Activated CD4-positive, alpha-beta memory T cell treated with anti-CD3 and anti-CD28 coated beads for 36 hours (primary cell): ENCODE measurements around the gene GTSE1. TPM values are rescaled to one million over a fixed set of nuclear protein-coding genes. Genes with fewer than 3 reads are reported as not detected.

Experiments used
- CTCF ChIA-PET: fragments of 350-600 bp; sonication (Branson Sonifier 250); formaldehyde crosslinking; loops from one replicate; lab custom pipeline; 2021; ENCODE audit warnings: antibody characterized with exemption, inconsistent platforms; lab: Charles Lee
- POLR2A ChIA-PET: fragments of 350-600 bp; sonication (Branson Sonifier 250); formaldehyde crosslinking; loops from one replicate; lab custom pipeline; 2021; ENCODE audit warnings: antibody characterized with exemption; lab: Charles Lee
- DNase-seq: peaks from one replicate; pipeline ENCODE4 v3.0.0-alpha.2; 2020
- H3K27ac Mint-ChIP-seq: one replicate; pipeline ENCODE4 v1.8.0; 2021; ENCODE audit warnings: mixed read lengths
- H3K27me3 Mint-ChIP-seq: one replicate; pipeline ENCODE4 v1.8.0; 2021; ENCODE audit warnings: mixed read lengths
- H3K36me3 Mint-ChIP-seq: one replicate; pipeline ENCODE4 v1.8.0; 2021; ENCODE audit warnings: mixed read lengths
- H3K4me1 Mint-ChIP-seq: one replicate; pipeline ENCODE4 v1.8.0; 2021; ENCODE audit warnings: low read depth, mixed read lengths
- H3K4me3 Mint-ChIP-seq: one replicate; pipeline ENCODE4 v1.8.0; 2021; ENCODE audit warnings: mild to moderate bottlenecking, mixed read lengths
- H3K9me3 Mint-ChIP-seq: one replicate; pipeline ENCODE4 v1.8.0; 2021; ENCODE audit warnings: mixed read lengths
- intact Hi-C: fragments of 100-400 bp; cut with micrococcal nuclease; formaldehyde crosslinking; loops from one replicate; pipeline ENCODE4 v1.15.1; 2023
- total RNA-seq, 2 experiments: library from RNA; stranded (reverse); gene quantifications; one replicate each; pipeline ENCODE4 v1.2.3, GENCODE V29; 2021

Gene GTSE1
- total RNA-seq, 2 experiments from 2014 or later = 39.9 to 42.6 TPM

DNA sequence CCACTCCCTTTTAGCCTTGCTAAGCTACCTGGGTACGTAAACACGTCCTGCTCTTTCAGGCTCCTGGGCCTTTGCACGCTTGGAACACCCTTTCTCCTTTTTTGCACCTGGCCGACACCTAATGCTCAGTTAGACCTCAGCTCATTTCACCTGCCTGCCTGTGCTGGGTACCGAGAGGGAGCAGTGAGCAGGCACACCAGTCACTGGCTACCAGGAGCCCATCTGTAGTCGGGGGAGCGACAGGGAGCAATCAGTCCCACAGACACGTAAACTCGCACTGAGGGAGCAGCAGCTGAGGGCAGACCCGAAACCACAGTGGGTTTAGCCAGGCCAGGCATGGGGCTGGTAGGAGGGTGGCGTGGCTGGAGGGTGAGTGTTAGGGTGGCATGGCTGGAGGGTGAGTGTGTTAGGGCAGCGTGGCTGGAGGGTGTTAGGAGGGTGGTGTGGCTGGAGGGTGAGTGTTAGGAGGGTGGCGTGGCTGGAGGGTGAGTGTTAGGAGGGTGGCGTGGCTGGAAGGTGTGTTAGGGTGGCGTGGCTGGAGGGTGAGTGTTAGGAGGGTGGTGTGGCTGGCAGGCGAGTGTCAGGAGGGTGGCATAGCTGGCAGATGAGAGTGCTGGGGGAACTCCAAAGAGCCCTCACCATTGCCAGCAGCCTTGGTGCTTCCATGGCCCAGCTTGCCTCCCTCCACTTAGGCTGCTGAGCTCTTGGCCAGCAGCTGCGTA, 6.4 kb upstream of the GTSE1 start:
- intact Hi-C loops = loop anchor here (10.0 kb wide), 1 partner anchor 255 kb away; no protein-coding TSS in a partner anchor
- ChIA-PET POLR2A (no interaction called here), CTCF (no interaction called here)
- H3K36me3 Mint-ChIP-seq = peaks cover 6% of the 10 kb centered on the region
- no peak overlapping the region for H3K4me3 Mint-ChIP-seq
- no peak for DNase-seq
- peaks cover 11% of the 10 kb centered on the region for H3K4me1 Mint-ChIP-seq
- no peak overlapping the region for H3K27ac Mint-ChIP-seq
- no peaks in the 10 kb centered on the region for H3K27me3 Mint-ChIP-seq
- no peaks in the 10 kb centered on the region for H3K9me3 Mint-ChIP-seq

DNA sequence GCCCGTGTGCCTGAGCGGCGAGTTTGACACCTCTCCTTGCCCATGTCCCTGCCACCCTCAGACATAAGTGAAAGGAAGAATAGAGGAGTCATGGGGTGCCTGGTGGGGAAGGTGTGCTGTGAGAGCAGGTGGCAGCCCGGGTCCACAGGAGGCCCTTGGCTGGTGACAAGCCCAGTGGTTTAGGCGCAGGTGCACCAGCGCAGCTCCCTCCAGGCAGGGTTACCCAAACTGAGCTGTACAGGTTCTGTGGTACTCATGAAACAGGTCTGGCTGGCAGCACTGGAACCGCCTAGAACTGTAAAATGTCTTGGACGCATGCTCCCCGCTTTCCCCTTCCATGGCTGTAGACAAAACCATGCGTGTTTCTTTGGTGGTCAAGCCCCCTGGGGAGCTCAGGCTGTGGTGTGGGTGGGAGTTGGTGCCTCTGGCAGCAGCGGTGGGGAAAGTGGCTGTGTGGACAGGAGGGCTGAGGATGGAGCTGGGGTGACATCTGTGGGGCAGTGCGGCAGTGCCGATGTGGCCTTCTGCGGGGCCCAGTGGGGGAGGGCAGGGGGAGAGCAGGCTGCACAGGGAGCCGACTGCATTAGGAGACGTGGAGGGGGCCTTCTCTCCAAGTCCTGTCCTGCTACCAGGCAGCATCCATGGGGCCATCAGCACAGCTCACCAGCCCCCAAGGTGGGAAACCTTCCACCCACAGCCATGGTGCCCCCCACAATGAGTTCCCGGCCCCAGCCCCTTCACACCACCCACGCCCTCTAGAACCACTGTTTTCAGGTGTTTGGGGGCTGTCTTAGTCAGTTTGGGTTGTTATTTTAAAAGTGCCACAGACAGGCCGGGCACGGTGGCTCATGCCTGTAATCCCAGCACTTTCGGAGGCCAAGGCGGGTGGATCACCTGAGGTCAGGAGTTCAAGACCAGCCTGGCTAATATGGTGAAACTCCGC, 5.6 kb upstream of the GTSE1 start:
- Mint-ChIP-seq H3K4me1 (peaks cover 19% of the 10 kb centered on the region), H3K36me3 (peaks cover 6% of the 10 kb centered on the region), H3K27ac (no peak overlapping the region), H3K4me3 (no peak overlapping the region), H3K27me3 (no peaks in the 10 kb centered on the region), H3K9me3 (no peaks in the 10 kb centered on the region)
- CTCF ChIA-PET = no interaction called here
- POLR2A ChIA-PET = no interaction called here
- no peak for DNase-seq
- intact Hi-C loops = loop anchor here (10.0 kb wide), 1 partner anchor 256 kb away; no protein-coding TSS in a partner anchor

DNA sequence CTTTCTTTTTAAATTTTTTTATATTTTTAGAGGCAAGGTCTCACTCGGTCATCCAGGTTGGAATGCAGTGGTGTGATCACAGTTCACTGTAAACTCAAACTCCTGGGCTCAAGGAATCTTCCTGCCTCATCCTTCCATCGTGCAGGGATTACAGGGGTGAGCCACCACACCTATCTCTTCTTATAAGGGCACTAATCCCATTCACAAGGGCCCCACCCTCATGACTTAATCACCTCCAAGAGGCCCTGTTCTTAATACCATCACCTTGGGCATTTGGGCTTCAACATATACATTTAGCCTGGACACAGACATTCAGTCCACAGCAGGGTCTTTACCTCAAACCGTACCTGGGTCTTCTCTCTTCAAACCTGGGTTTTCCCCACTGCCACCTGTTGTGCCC, 4.5 kb upstream of the GTSE1 start:
- CTCF ChIA-PET = no interaction called here
- intact Hi-C loops = loop anchor here (10.0 kb wide), 1 partner anchor 257 kb away; no protein-coding TSS in a partner anchor
- H3K27me3 Mint-ChIP-seq = no peaks in the 10 kb centered on the region
- H3K4me1 Mint-ChIP-seq = peaks cover 23% of the 10 kb centered on the region
- no peaks in the 10 kb centered on the region for H3K9me3 Mint-ChIP-seq
- no peak overlapping the region for H3K27ac Mint-ChIP-seq
- H3K36me3 Mint-ChIP-seq = peaks cover 9% of the 10 kb centered on the region
- H3K4me3 Mint-ChIP-seq = no peak overlapping the region
- POLR2A ChIA-PET = no interaction called here
- DNase-seq = no peak

DNA sequence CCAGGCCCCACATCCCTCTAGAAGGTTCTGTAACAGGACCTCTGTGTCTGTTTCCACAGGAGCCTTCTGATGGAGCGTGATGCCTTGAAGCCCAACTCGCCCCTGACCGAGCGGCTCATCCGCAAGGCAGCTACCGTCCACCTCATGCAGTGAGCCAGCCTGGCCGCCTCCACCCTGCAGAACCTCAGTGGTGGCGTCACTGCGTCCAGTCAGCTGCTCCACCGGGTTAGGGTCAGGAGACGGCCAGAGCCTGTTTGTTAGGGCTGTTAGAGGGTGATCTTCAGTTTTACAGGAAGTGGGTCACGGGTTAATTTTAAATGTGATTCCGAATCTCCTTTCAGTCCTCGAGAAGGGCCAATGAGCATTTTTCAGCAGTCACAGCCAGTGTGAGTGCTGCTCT, 3.9 kb upstream of the GTSE1 start:
- no peaks in the 10 kb centered on the region for H3K9me3 Mint-ChIP-seq
- H3K4me1 Mint-ChIP-seq = peaks cover 25% of the 10 kb centered on the region
- ChIA-PET CTCF (no interaction called here), POLR2A (no interaction called here)
- no peaks in the 10 kb centered on the region for H3K27me3 Mint-ChIP-seq
- H3K36me3 Mint-ChIP-seq = peaks cover 14% of the 10 kb centered on the region
- no peak overlapping the region for H3K27ac Mint-ChIP-seq
- intact Hi-C loops = loop anchor here (10.0 kb wide), 1 partner anchor 258 kb away; no protein-coding TSS in a partner anchor
- H3K4me3 Mint-ChIP-seq = no peak overlapping the region
- no peak for DNase-seq

DNA sequence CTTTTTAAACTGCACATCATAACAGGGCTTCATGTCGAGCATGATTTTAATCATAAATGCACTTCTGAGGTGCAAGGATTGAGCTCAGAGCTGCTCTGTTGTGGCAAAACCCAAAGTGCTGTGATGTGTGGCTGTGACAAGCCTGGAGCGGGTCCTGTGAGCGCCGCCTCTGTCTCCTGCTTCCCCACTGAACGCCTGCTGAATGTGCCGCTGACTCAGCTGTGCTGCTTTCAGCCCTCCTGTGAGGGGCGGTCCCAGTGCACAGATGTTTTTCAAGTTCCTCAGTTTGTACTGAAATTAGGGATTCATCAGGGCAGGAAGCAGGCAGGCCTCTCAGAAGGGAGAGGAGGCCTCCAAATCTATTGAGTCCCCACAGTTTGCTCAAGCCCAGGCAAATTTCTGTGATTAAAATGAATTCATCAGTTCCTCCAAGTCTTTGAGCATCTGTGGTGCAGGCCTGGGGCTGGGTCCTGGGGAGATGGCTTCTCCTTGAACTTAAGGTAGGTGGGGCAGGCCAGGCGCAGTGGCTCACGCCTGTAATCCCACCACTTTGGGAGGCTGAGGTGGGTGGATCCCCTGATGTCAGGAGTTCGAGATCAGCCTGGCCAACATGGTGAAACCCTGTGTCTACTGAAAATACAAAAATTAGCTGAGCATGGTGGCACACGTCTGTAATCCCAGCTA, 3.0 kb upstream of the GTSE1 start:
- Mint-ChIP-seq H3K4me1 (peaks cover 23% of the 10 kb centered on the region), H3K9me3 (no peaks in the 10 kb centered on the region), H3K27me3 (no peaks in the 10 kb centered on the region), H3K4me3 (no peak overlapping the region), H3K36me3 (peaks cover 17% of the 10 kb centered on the region), H3K27ac (no peak overlapping the region)
- intact Hi-C loops = loop anchor here (10.0 kb wide), 1 partner anchor 259 kb away; no protein-coding TSS in a partner anchor
- CTCF ChIA-PET = no interaction called here
- peak; percentile 24 for DNase-seq
- POLR2A ChIA-PET = no interaction called here

DNA sequence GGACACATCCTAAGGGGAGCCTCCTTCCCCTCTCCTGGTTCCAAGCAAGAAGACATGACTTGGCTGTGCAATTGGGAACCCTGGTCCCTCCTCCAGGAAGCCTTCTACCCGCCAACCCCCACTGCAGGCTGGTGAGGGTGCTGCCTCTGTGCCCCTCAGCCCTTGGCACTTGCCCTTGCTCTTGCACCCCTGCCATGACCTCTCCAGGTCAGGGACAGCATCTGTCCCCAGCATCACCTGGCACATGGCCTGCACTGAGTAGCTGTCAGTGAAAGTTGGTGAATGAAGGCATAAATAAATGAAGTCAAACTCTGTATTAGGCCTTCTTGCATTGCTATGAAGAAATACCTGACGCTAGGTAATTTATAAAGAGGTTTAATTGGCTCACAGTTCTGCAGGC, 1.9 kb upstream of the GTSE1 start:
- no peak for DNase-seq
- Mint-ChIP-seq H3K36me3 (peaks cover 26% of the 10 kb centered on the region), H3K4me3 (peak overlapping the region; percentile 77), H3K9me3 (no peaks in the 10 kb centered on the region), H3K27me3 (no peaks in the 10 kb centered on the region), H3K4me1 (peaks cover 29% of the 10 kb centered on the region), H3K27ac (peak overlapping the region; percentile 65)
- POLR2A ChIA-PET = no interaction called here
- intact Hi-C loops = loop anchor here (5.0 to 10.0 kb wide), 2 partner anchors 147 to 260 kb away; no protein-coding TSS in a partner anchor
- CTCF ChIA-PET = interaction anchor here (1.9 kb wide), 1 partner anchor 27 kb away, joined by 7 read pairs; the partner anchor contains the start of gene TTC38

DNA sequence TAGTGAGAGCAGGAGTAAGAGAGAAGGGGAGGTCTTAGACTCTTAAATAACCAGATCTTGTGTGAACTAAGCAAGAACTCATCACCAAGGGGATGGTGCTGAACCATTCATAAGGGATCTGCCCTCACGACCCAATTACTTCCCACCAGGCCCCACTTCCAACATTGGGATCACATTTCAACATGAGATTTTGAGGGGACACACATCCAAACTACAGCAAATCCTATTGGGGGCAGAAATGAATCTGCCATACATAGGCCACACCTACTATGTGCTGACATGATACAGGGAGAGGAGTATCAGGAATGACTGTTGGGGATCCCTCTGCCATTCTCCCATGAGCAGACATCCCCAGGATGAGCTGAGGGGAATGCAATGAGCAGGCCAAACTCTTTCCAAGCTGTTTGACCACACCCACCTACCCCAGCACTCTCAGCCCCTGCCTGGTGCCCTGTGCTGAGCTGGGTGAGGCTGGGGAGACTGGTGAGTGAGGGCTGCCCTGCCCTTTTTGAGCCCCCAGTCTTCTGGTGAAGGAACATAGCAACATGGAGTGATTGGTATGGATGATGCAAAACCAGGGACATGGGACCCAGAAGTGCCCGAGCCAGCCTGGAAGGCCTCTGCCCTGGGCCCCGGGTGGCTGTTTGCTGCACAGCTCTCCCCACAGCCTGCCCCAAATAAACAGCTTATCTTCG, 1.2 kb upstream of the GTSE1 start:
- peaks cover 30% of the 10 kb centered on the region for H3K36me3 Mint-ChIP-seq
- intact Hi-C loops = loop anchor here (5.0 to 10.0 kb wide), 2 partner anchors 148 to 261 kb away; no protein-coding TSS in a partner anchor
- ChIA-PET CTCF (interaction anchor here (1.0 to 1.9 kb wide), 7 partner anchors 20 to 289 kb away, joined by 4 to 19 read pairs (median 6); partner anchors contain the start of gene TTC38), POLR2A (interaction anchor here (1.3 to 1.7 kb wide), 2 partner anchors 45 to 144 kb away, joined by 4 to 6 read pairs; partner anchors contain the start of gene CDPF1)
- peak overlapping the region; percentile 77 for H3K4me3 Mint-ChIP-seq
- H3K27ac Mint-ChIP-seq = peak overlapping the region; percentile 90
- DNase-seq = no peak
- no peaks in the 10 kb centered on the region for H3K27me3 Mint-ChIP-seq
- peaks cover 29% of the 10 kb centered on the region for H3K4me1 Mint-ChIP-seq
- no peaks in the 10 kb centered on the region for H3K9me3 Mint-ChIP-seq

DNA sequence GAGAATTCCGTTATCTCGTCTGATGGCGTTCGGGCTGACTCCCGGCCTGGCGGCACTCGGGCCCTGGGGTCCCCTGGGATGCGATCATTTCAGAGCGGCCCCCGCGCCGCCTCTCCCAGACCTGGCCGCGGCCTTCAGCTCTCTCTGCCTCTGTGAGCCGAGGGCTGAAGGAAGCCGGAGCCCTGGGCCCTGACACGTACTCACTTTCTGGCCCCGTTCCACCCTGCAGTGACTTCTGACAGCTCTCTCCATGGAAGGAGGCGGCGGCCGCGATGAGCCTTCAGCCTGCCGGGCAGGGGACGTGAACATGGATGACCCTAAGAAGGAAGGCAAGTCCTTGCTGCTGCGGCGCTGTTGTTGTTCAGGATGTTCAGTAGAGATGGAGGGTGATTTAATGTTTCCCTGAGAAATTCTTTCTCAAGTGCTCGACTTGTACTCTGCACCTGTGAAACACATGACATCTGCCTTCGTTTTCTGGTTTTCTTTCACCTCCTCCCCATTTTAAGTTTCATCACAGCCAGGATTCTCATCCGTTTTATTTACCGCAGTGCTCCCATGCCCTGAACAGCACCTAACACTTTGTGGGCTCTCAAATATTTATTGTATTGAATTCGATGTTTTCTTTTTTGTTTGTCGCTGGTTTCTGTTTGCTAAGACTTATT, 612 bp downstream of the GTSE1 start:
- peak; percentile 49 for DNase-seq
- POLR2A ChIA-PET = interaction anchor here (1.3 kb wide), 1 partner anchor 30 kb away, joined by 6 read pairs; the partner anchor contains the start of gene TTC38
- CTCF ChIA-PET = interaction anchor here (1.7 to 1.9 kb wide), 2 partner anchors 18 to 291 kb away, joined by 5 read pairs; no protein-coding TSS in a partner anchor

DNA sequence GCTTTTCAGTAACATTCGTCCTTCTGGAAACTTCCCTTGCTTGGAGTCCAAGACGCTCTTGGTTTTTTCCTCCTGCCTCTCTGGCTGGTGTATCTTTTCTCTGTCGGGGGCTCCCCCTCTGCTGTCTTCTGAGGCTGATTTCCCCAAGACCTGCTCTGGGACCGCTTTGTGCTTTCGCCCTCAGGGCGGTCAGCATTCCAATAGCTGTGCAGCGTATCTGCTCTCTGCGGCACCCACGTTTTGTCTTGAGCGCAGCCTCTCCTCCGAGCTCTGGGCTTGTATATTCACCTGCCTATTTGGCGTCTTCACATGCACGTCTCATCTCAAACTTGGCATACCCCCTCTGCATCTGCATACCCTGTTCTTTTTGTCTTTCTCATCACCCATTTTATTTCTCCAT, 2.4 kb downstream of the GTSE1 start:
- DNase-seq = no peak
- peak overlapping the region; percentile 16 for H3K4me3 Mint-ChIP-seq
- H3K4me1 Mint-ChIP-seq = peaks cover 29% of the 10 kb centered on the region
- H3K36me3 Mint-ChIP-seq = peaks cover 33% of the 10 kb centered on the region
- CTCF ChIA-PET = interaction anchor here (1.0 to 1.3 kb wide), 2 partner anchors 177 to 182 kb away, joined by 5 read pairs; no protein-coding TSS in a partner anchor
- H3K9me3 Mint-ChIP-seq = no peaks in the 10 kb centered on the region
- POLR2A ChIA-PET = no interaction called here
- intact Hi-C loops = loop anchor here (5.0 to 10.0 kb wide), 2 partner anchors 152 to 264 kb away; no protein-coding TSS in a partner anchor
- H3K27me3 Mint-ChIP-seq = no peaks in the 10 kb centered on the region
- H3K27ac Mint-ChIP-seq = no peak overlapping the region

More for the DNA sequence above, 612 bp downstream of the GTSE1 start:
- Mint-ChIP-seq H3K27me3 (no peaks in the 10 kb centered on the region), H3K27ac (peak overlapping the region; percentile 4), H3K9me3 (no peaks in the 10 kb centered on the region), H3K4me1 (peaks cover 29% of the 10 kb centered on the region), H3K4me3 (peak overlapping the region; percentile 77), H3K36me3 (peaks cover 36% of the 10 kb centered on the region)
- intact Hi-C loops = loop anchor here (2.0 to 10.0 kb wide), 3 partner anchors 38 to 262 kb away; partner anchors contain the start of gene TRMU

DNA sequence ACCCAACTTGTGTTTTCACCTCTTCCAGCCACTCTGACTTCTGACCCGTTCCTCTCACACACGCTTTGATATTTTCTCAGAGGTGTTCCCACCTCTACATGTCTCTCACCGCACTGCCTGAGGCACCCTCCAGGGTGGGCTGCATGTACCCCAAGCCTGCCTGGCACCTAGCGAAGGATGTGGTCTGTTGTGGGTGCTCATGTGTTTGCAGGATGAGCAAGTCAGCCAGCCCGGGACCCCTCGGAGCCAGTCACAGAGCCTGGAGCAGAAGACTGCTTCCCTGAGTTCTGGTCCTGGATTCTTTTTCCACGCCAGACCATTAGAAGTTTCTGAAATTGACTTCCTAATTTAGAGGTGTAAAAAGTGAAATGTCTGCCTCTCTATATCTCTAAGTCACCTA, 3.8 kb downstream of the GTSE1 start:
- DNase-seq = no peak
- no peak overlapping the region for H3K4me3 Mint-ChIP-seq
- intact Hi-C loops = no loop called here
- H3K9me3 Mint-ChIP-seq = no peaks in the 10 kb centered on the region
- ChIA-PET CTCF (interaction anchor here (1.2 kb wide), 1 partner anchor 150 kb away, joined by 3 read pairs; the partner anchor contains the start of gene PPARA), POLR2A (no interaction called here)
- peaks cover 33% of the 10 kb centered on the region for H3K36me3 Mint-ChIP-seq
- peaks cover 24% of the 10 kb centered on the region for H3K4me1 Mint-ChIP-seq
- H3K27me3 Mint-ChIP-seq = no peaks in the 10 kb centered on the region
- no peak overlapping the region for H3K27ac Mint-ChIP-seq
